ENCODE data around the gene HAND2.

The HAND2 gene

DNA sequence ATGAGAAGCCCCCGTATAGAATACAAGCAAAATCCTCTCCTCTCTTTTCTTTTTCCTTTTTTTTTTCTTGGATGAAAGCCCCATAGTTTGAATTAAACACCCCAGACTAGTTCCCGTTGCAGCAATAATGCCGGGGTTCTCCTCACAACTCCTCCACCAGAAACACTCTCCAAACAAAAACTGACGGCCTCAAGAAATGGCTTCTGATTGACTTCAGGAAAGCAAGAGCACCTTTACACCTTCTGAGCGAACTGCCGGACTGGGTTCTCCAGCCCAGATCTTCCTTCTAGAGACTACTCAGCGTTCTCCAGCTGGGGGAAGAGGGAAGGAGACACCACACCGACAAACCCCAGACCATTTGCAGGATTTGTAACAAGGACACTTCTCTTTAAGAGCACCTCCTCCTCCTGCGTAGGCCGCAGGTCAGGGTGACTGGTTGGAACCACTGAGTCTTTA lies 4.0 kb downstream of the HAND2 start:
- H3K9ac ChIP-seq (ENCODE audit: low read depth, low read length) = no peak overlapping the region
- H3K4me3 ChIP-seq (ENCODE audit: low read depth, low read length) = no peak overlapping the region
- no peak overlapping the region for H3K27ac ChIP-seq (ENCODE audit: low read depth, low read length)
- H3K4me1 ChIP-seq (ENCODE audit: control insufficient read depth, insufficient read depth, low read length) = peaks cover 38% of the 10 kb centered on the region
- H3K27me3 ChIP-seq (ENCODE audit: control insufficient read depth, insufficient read depth, low read length) = peaks cover 99% of the 10 kb centered on the region
- H3K36me3 ChIP-seq (ENCODE audit: control insufficient read depth, insufficient read depth, low read length) = no peaks in the 10 kb centered on the region
- H3K9me3 ChIP-seq (ENCODE audit: control insufficient read depth, insufficient read depth, low read length) = no peaks in the 10 kb centered on the region

DNA sequence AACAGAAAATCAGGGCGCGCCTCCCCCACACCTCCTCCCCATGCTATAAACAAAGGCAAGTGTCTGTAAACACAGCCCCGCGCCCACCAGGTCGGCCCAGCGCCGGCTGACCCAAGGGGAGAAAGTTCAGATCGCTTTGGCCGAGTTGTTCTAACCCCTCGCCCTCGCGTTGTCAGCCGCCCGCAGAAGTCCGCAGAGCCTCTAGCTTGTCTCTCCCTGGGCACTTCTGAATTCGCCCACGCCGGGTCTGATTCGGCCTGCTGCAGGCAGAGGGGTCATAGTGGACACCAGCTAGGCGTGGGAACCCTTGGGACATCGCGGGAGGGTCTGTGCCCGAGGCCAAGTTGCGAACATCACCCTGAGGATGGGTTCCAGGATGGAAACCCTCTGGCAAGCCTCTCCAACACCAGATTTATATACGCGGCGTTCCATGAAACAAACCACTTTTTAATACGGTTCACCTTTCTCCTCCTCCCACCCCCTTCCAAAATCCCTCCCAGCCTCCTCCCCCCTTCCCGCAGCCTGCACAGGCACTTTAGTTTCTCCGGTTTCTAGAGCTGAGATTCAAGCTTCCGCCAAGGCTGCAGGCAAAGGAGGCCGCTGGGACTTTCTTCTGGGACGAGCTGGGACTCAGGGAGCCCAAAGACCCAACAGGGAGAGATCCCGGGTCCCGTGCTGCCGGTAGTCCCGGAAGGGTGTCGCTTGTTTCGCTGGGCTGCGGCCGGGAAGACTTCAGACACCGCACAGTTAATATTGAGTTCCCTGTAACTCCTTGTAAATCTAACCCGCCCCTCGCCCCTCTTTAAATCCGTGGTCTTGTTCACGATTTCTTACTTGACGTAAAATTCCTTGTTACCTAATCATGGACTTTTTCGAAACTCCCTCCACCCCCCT lies 4.7 kb downstream of the HAND2 start:
- no peak overlapping the region for H3K9ac ChIP-seq (ENCODE audit: low read depth, low read length)
- peaks cover 99% of the 10 kb centered on the region for H3K27me3 ChIP-seq (ENCODE audit: control insufficient read depth, insufficient read depth, low read length)
- no peak overlapping the region for H3K27ac ChIP-seq (ENCODE audit: low read depth, low read length)
- H3K4me1 ChIP-seq (ENCODE audit: control insufficient read depth, insufficient read depth, low read length) = peaks cover 38% of the 10 kb centered on the region
- no peaks in the 10 kb centered on the region for H3K9me3 ChIP-seq (ENCODE audit: control insufficient read depth, insufficient read depth, low read length)
- H3K4me3 ChIP-seq (ENCODE audit: low read depth, low read length) = 0 out of 2 replicates have a peak overlapping the region, but pooled peaks have one; percentile 21
- no peaks in the 10 kb centered on the region for H3K36me3 ChIP-seq (ENCODE audit: control insufficient read depth, insufficient read depth, low read length)

DNA sequence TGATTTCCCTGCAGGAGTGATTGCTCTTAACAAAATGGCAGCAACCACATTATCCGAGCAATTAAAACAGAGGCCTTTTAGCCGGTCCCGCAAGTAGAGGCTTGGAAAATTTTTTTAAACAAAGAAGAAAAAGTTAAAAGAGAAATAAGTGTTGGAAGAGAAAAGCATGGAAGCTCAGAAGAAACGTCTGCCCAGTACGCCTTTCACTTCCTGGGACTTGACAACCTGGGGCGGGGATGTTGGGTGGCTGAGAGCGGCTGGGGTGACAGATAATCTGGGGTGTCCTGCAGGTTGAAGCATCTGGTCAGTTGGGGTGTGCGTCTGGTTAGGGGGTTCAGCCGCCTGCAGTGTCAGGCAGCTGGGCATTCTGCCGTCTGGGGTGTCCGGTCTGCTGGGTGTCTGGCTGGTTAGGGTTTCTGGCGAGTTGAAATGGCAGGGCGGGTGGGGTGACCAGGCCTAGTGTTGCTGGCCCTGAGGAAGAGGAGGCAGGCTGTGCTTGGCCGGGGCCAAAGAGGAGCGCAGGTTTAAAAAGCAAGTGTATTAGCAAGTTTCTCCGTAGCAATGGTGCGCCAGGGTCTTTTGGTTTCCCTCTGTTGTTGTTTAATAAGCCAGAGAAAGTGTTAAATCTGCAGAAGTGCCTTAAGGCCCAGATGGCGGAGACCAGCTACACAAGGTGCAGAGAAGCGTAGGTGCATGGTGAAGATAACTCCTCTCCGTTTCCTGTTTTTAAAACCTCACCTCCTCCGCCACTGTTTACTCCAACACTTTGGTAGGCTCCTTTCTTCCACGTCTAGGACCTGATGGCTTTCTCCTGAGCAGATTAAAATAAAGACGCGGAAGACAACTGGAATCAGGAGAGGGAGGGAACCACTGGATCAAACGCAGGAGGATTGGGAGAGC lies 5.6 kb downstream of the HAND2 start:
- H3K27ac ChIP-seq (ENCODE audit: low read depth, low read length) = no peak overlapping the region
- peaks cover 99% of the 10 kb centered on the region for H3K27me3 ChIP-seq (ENCODE audit: control insufficient read depth, insufficient read depth, low read length)
- no peak overlapping the region for H3K9ac ChIP-seq (ENCODE audit: low read depth, low read length)
- H3K4me1 ChIP-seq (ENCODE audit: control insufficient read depth, insufficient read depth, low read length) = peaks cover 33% of the 10 kb centered on the region
- H3K36me3 ChIP-seq (ENCODE audit: control insufficient read depth, insufficient read depth, low read length) = no peaks in the 10 kb centered on the region
- 0 out of 2 replicates have a peak overlapping the region, but pooled peaks have one; percentile 21 for H3K4me3 ChIP-seq (ENCODE audit: low read depth, low read length)
- H3K9me3 ChIP-seq (ENCODE audit: control insufficient read depth, insufficient read depth, low read length) = no peaks in the 10 kb centered on the region

DNA sequence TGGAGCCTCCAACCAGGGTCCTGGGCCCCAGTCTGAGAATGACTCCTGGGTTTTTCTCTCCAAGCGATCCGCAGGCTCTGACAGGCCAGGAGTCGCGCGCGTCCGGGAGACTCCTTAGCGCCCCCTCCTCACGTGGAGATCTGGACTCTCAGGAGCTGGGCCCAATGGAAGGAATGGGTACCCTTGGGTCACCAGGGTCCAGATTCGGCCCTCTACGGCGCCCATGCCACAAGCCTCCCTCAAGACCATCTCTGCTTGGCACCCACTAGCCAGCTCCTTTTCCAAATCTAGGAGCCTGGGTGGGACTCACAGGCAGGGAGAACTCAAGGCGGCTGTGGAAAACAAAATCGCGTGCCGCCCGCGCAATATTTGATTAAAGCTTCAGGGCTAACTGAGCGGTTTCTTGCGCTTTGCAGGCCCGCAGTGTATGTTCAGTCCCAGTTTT lies 7.1 kb downstream of the HAND2 start:
- no peaks in the 10 kb centered on the region for H3K9me3 ChIP-seq (ENCODE audit: control insufficient read depth, insufficient read depth, low read length)
- H3K4me1 ChIP-seq (ENCODE audit: control insufficient read depth, insufficient read depth, low read length) = peaks cover 40% of the 10 kb centered on the region
- H3K36me3 ChIP-seq (ENCODE audit: control insufficient read depth, insufficient read depth, low read length) = no peaks in the 10 kb centered on the region
- H3K9ac ChIP-seq (ENCODE audit: low read depth, low read length) = no peak overlapping the region
- peaks cover 100% of the 10 kb centered on the region for H3K27me3 ChIP-seq (ENCODE audit: control insufficient read depth, insufficient read depth, low read length)
- H3K4me3 ChIP-seq (ENCODE audit: low read depth, low read length) = peak overlapping the region; percentile 45
- no peak overlapping the region for H3K27ac ChIP-seq (ENCODE audit: low read depth, low read length)

DNA sequence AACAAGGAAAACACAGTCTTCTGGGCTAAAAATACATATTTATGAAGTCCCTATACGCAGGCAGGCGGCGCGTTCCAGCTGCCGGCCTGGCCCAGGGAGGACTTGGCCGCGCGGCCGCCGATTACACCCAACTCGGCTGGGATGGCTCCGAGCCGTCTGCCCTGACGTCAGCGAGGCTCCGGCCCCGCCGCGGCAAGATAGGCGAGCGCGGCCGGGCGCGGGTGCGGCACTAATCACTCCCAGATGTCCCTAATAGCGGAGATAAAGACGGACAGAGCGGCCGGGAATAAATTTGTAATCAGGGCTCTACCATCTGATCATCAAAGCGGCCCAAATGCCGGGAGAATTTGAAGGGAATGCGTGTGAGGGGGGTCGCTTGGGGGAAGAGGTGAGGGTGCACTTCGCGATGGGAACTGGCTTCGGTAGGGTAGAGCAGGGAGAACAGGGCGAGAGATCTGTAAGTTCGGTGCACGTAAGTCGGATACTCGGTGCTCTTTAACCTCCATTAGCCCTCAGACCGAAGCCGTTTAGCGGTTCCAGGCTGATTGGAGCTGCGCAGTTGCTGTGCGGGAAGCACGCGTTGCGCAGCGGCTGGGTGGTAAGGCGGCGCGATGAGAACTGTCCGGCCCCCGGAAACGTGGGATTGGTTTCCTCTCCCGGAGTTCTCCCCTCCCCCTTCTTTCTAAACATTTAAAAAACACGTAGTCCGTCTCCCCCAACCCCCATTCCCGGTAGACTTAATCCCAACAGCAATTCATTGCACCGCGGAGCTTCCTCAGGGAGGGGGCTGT lies 7.7 kb downstream of the HAND2 start:
- H3K4me1 ChIP-seq (ENCODE audit: control insufficient read depth, insufficient read depth, low read length) = peaks cover 40% of the 10 kb centered on the region
- H3K27me3 ChIP-seq (ENCODE audit: control insufficient read depth, insufficient read depth, low read length) = peaks cover 100% of the 10 kb centered on the region
- no peaks in the 10 kb centered on the region for H3K9me3 ChIP-seq (ENCODE audit: control insufficient read depth, insufficient read depth, low read length)
- no peak overlapping the region for H3K27ac ChIP-seq (ENCODE audit: low read depth, low read length)
- H3K36me3 ChIP-seq (ENCODE audit: control insufficient read depth, insufficient read depth, low read length) = no peaks in the 10 kb centered on the region
- H3K9ac ChIP-seq (ENCODE audit: low read depth, low read length) = no peak overlapping the region
- H3K4me3 ChIP-seq (ENCODE audit: low read depth, low read length) = peak overlapping the region; percentile 45

DNA sequence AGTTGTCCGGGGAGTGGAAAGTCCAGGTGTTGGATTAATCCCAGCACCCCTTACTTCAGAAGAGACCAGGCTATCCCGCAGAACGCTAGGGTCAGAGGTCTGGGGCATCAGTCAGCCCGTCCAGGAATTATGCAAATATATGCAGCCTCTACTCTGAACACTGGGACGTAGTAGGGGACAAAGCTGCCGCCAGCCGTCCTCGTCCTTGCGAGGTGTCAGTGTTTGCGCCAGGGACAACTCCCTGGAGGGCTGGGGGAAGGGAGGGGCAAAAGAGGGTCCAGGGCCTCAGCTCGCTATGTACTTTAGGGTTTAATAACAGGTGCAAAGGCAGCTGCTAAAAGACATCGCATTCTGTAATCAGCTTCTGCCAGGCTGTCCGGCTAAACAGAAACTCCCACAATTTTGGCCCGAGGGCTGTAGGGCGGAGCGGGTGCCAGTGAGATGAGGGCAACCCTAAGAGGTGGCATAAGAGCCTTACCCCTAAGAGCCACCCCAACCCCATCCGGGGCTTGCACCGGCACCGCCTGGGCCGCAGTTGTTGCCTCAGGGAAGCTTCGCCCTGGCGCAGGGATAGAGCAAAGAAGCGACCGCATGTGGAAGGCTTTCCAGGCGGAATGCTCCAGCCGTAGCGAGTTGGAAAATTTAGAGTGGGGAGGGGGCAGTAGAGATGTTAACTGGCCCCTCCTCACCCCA lies 8.4 kb downstream of the HAND2 start:
- Histone ChIP-seq H3K36me3 (ENCODE audit: control insufficient read depth, insufficient read depth, low read length) (no peaks in the 10 kb centered on the region), H3K27ac (ENCODE audit: low read depth, low read length) (no peak overlapping the region), H3K4me1 (ENCODE audit: control insufficient read depth, insufficient read depth, low read length) (peaks cover 46% of the 10 kb centered on the region), H3K9me3 (ENCODE audit: control insufficient read depth, insufficient read depth, low read length) (no peaks in the 10 kb centered on the region), H3K27me3 (ENCODE audit: control insufficient read depth, insufficient read depth, low read length) (peaks cover 100% of the 10 kb centered on the region), H3K9ac (ENCODE audit: low read depth, low read length) (no peak overlapping the region), H3K4me3 (ENCODE audit: low read depth, low read length) (peak overlapping the region; percentile 45; the same call in 1 of the 2 replicates)

DNA sequence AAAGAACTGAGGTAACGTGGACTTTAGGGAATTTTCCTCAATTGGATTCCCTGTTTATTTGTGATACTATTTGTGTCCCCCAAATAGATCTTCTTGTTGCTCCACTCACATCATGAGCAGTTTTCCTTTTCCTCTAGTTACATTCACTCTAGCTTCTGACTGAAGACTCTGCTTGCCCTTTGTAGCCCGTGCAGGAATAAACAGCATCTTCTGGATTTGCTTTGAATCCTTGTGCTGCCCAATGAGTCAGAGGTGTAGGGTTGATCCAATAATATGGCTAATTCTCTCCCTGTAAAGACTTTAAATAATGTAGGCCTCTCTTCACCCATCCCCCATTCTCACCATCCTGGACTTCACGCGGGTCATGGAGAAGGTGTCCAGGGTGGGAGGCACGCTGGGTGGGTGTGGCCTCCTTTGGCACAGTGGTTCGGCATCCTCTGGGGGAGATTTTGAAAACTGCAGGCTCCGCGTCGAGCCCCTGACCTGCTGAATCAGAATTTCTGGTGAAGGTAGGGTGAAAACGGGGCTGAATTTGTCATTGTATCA lies 9.0 kb downstream of the HAND2 start:
- no peaks in the 10 kb centered on the region for H3K9me3 ChIP-seq (ENCODE audit: control insufficient read depth, insufficient read depth, low read length)
- peaks cover 50% of the 10 kb centered on the region for H3K4me1 ChIP-seq (ENCODE audit: control insufficient read depth, insufficient read depth, low read length)
- H3K36me3 ChIP-seq (ENCODE audit: control insufficient read depth, insufficient read depth, low read length) = no peaks in the 10 kb centered on the region
- H3K4me3 ChIP-seq (ENCODE audit: low read depth, low read length) = no peak overlapping the region
- no peak overlapping the region for H3K27ac ChIP-seq (ENCODE audit: low read depth, low read length)
- H3K9ac ChIP-seq (ENCODE audit: low read depth, low read length) = no peak overlapping the region
- peaks cover 100% of the 10 kb centered on the region for H3K27me3 ChIP-seq (ENCODE audit: control insufficient read depth, insufficient read depth, low read length)

DNA sequence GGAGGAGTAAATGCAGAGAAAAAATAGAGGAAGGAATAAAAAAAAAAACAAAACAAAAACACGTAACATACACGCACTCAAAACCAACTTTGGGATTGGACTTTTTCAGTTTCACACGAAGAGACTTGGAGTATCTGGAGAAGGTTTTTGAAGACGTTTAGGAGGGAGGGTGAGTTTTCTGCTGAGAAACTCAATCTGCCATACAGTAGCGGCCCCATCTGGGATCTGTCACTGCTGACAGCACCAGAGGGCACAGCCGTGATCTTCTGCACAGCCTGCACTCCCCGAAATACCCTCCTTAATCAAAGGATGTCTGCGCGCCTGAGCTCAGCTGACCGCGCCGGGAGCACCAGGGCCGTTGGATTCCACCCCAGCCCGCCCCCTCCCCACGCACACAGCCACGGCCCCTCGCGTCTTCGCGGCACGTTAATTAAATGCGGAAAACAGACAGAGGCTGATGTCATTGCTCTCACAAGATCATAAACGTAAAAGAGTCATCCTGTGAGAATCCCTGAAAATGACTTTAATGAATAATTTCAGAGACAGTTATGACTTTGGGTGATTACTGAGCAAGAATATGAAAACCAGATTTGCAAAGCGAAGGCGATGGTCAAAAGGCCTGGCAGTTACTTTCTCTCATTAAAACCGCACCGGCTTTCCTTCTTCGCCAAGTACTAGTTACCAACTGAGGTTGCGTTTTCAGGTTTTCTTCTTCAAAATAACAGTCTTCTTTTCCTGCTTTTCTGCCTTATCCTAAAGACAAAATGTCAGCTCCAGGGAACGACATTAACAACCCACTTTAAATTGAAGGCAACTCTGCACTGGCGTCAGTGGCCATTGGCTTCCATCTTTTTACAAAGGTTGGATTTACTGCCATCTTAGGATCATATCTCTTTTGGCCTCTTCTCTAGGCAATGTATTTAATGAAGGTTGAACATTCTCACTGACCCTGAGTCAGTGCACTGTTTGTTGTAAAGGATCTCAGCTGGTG lies 10.6 kb downstream of the HAND2 start:
- H3K9me3 ChIP-seq (ENCODE audit: control insufficient read depth, insufficient read depth, low read length) = no peaks in the 10 kb centered on the region
- no peaks in the 10 kb centered on the region for H3K36me3 ChIP-seq (ENCODE audit: control insufficient read depth, insufficient read depth, low read length)
- no peak overlapping the region for H3K4me3 ChIP-seq (ENCODE audit: low read depth, low read length)
- H3K9ac ChIP-seq (ENCODE audit: low read depth, low read length) = no peak overlapping the region
- peaks cover 100% of the 10 kb centered on the region for H3K27me3 ChIP-seq (ENCODE audit: control insufficient read depth, insufficient read depth, low read length)
- no peak overlapping the region for H3K27ac ChIP-seq (ENCODE audit: low read depth, low read length)
- peaks cover 45% of the 10 kb centered on the region for H3K4me1 ChIP-seq (ENCODE audit: control insufficient read depth, insufficient read depth, low read length)

DNA sequence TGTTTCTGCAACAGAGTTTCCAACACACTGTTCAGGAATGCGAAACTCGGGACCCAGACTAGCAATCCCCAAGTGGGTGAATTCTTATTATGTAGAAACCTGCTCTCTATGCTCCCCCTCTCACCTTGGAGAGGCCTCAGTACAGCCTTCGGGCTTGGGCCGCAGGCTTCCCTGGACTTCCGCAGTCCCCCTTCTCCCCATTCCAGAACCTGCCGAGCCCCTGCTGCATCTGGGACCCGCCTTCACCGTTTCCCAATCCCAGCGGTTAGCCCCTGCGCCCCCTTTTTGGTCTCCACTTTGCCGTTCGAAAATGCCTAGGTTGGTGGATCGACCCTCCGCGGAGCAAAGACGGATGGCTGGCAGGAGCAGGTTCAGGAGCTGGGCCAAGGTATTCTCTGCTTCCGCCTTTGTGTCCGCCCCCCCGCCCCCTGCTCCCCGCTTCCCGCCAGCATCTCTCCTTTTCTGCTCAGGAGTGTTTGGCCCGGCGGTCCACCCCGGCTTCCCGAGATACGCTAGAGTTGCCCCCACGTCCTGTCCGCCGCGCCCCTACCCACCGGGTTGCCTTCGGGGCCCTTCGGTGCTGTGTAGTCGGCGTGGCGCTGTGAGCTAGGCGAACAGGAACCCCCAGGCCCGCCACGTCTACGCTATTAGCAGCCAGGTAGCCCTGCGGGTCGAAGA lies 11.5 kb downstream of the HAND2 start:
- Histone ChIP-seq H3K9me3 (ENCODE audit: control insufficient read depth, insufficient read depth, low read length) (no peaks in the 10 kb centered on the region), H3K9ac (ENCODE audit: low read depth, low read length) (no peak overlapping the region), H3K36me3 (ENCODE audit: control insufficient read depth, insufficient read depth, low read length) (no peaks in the 10 kb centered on the region), H3K4me3 (ENCODE audit: low read depth, low read length) (peak overlapping the region; percentile 29), H3K4me1 (ENCODE audit: control insufficient read depth, insufficient read depth, low read length) (peaks cover 49% of the 10 kb centered on the region), H3K27ac (ENCODE audit: low read depth, low read length) (no peak overlapping the region), H3K27me3 (ENCODE audit: control insufficient read depth, insufficient read depth, low read length) (peaks cover 100% of the 10 kb centered on the region)

Data from HUES48 (cell line).